Germinal center (tissue), 1 donor: ENCODE results near the gene ARHGEF6.

Experiments
- DNase-seq: peaks from one replicate; pipeline ENCODE4 v3.0.0; 2012; ENCODE audit warnings: mixed read lengths, low spot score

The ARHGEF6 gene

DNA sequence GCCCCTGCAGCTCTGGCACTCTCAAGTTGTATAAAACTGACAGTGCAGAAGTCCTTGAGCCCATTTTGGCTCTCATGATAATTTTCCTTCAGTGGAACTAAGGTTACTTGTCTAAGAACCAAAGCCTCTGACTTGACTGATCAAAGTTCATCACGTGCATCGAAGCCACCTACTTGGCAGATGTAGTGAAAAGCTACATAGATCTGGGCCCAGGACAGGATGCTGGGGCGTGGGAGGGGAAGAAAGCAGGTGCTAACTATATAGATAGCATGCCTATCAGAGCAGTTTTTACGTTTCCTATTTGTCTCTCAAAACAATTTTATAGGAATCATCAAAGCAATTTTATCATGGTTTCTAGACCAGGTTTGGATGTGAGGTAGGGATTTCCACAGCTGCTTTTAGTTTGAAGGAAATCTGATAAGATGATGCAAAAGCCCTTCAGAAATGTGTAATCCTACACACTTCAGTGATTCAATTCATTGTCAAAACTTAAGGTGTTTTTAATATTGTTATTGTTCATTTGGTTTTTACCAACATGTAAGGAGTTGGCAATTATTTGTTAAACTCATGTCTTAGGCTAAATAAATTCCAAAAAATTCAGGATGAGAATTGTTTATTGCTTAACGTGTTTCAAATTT, 134.0 kb downstream of the ARHGEF6 start:
- DNase-seq = no peak

DNA sequence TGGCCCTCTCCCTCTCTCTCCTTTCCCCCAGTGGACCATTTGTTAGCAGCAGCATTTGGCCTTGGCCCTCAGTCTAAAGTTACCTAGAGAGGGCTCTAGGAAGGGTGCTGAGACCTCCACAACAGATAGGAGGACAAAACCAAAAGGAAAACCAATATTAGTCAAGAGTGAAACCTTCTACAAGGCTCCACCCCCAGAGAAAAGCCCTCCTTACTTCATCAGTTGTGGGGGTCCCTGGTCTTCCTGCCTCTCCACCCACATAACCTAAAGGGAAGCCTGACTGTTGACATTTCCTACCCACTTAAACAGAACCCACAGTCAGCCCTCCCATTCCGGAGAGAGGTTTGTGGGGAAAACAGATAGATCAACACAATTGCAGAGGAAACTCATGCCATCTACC, 137.5 kb downstream of the ARHGEF6 start:
- DNase-seq = no peak

DNA sequence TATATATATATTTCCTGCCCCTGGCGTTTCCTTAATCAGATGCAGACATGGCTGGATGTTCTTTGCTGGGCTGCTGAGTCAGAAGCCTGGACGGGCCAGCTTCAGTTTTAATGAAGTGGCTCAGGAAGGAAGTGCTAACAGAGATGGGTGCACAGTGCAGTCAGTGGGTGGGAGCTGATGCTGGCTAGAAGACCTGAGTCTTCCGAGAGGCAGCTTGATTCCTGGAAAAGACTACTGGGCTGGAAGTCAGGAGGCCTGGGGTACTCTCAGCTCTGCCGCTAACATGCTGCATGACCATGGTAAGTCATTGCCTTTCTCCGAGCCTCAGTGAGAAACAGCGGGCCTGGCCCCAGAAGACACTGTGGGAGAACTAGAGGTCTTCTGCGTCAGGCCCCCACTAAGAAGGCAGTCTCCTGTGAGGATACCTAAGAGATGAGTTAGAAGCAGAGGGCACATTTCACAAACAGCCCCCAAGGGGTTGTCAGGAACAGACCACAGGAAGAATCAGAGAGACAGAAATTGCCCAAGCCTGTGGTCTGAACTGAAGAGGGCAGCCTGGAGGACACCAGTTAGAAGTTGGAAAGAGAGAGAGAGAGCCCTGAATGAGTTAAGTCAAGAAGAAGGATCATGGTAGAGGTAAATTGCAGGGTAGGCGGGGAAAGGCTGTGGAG, 141.1 kb downstream of the ARHGEF6 start:
- DNase-seq = no peak

DNA sequence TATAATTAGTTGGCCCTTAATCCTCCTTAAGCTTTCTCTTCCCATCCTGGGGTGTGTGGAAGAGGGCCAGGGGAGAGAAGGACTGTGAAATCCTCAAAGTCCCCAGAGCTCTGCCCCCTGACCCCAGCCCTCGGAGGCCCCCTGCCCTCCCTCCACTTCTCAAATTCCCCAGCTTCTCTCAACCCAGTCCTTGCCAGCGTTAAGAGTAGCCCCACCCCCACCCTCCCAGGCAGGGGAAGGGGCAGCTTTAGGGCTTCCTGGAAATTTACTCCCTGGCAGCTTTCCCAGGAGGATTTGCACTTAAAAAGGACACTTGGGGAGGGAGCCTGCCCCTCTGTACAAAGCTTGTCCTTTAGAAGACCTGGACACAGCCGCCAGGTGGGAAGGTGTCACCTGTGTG, 144.6 kb downstream of the ARHGEF6 start:
- DNase-seq = no peak

DNA sequence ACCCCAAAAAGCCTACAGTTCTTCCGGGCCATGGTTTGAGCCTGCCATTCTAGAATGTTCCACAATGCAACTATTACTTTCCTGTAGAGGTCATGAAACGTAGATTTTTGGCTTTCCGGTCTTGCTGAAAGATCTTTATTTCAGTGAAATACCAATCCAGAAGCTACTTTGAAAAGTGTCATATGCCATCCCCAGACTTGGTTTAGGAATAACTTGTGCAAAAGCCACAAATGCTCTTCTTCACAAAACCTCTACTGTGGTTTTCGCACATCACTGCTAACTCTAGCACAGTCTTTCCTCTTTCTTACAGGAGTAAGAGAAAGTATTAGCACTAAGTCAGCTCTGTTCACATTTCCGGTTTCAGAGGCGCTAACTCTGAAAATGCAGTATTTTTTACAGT, 145.5 kb downstream of the ARHGEF6 start:
- no peak for DNase-seq

DNA sequence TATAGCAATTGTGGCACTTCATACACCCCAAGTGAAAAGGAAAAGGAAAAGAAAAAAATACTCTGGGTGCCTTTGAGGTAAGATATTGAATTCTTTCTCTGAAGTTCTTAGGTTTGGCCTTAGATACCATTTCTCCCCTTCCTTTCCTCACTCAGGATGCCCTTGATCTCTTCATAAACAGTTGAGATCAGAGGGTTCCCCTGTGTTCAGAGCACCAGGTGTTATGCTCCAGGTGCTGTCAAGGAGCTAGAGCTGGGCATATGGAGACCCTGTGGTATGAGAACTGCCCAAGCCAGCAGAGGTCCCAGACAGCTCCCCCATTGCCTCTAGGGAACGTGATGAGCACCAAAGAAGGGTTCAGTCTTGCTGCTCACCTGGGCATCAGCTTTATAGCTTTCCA, 149.9 kb downstream of the ARHGEF6 start:
- no peak for DNase-seq

DNA sequence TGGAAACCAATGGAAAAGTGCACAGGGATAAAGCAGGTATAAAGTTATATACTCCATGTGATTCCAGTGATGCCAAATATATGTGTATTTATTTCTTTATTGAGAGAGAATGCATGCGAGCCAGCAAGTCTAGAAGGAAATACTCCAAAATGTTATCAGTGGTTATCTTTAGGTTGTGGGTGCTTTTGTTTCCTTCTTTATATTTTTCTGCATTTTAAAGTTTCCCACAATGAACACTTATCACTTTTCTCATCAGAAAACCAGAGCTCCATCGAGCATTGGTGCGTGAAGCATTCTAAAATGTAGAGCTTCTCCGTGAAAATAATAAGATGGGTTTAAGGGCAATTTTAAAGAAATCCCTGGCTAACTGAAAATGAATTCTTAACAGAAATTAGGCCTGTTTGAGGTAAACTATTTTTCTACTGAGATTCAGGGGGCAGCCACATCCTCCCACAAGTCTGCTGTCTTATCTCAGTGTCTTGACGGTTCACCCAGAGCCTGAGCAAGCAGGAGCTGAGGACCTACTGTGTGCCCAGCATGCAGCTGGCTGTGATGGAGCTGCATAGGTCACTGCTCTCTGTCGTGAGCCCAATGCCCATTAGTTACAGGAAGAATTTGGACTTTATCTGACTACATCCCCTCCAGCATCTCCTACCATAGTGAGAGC, 151.5 kb downstream of the ARHGEF6 start:
- DNase-seq = no peak

DNA sequence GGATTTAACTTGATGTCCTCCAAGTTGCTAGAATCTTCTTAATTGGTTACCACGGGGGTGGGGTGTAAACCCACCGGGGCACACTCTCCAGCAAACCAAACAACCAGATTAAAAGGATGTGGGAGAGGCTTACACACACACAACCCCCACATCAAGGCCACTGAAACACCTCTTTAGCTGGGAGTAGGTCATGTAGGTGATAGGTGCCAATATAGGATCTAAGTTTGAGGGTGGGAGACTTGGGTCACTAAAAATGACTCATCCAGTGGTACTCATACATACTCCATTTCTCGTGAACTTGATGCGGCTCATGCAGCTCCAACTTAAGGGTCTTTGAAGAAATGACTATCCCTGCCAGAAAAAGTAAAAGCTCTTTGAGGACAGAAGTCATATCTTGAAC, 153.3 kb downstream of the ARHGEF6 start:
- no peak for DNase-seq

DNA sequence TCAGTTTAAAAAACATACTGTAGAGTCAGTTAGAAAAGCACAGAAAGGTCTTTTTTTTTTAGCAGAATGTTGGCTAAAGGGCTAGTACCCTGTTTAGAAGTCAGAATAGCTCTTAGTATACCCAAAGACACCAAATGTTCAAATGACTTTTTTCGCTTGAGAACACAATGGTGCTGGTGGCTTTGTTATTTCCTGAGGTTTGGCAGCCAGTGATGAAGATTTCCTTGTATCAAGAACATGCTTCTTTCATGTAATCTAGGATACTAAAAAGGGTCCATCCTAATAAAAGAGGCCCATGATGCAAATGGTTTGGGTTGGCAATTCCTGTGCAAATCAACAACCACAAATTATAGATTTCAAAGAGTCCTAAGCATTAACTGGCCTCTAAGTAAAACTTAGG, 153.8 kb downstream of the ARHGEF6 start:
- no peak for DNase-seq

DNA sequence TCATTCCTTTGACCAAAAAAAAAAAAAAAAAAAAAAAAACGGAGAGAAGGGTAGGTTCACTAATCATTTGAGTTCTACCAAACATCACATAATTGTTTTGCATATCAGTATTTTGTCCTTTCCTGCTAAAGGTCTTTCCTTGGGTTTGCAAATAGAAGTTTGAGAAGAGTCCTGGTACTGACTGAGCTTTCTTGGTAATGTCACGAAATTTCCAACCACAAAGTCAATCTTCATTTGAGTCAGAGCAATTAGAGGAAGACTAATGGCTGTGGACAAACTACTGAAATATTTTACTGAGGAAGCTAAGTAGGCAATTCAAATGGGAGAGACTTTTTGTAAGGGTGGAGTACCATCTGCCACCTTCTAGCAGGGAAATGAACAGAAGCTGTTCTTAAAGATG, 154.5 kb downstream of the ARHGEF6 start:
- no peak for DNase-seq

DNA sequence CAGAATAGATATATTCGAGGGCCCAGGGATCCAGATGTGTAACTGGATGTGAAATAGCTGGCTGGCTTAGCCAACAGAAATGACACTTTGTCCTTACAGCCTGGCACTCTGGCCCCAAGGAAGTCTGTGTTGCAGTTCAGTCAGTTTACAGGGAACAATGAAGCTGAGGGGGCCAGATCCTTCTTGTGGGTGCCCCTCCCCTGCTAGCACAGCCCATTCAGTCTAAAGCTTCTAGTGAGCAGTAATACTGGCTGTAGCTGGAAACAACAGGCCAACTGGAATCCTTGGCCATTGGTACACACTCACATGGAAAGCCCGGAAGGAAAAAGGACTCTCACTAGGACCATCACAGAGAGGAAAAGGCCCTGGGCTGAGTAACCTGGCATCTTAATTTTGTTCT, 155.5 kb downstream of the ARHGEF6 start:
- no peak for DNase-seq

DNA sequence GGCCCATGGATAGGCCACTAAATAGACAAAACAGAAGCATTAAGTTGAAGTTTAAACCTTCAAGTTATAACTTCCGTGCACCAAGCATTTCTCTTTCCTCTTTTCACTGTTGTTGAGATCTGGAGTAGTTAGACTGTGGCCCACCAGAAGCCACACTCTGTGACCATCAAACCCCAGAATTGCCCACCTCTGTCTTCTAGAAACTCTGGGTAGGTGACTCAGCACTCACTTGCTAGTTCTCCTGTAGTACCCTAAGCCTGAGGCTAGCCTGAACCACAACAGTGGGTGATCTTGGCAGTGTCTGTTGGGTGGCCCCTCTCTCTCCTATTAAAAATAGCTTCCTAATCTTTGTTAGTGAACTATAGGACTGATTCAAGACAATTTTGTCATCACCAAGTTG, 157.3 kb downstream of the ARHGEF6 start:
- no peak for DNase-seq

DNA sequence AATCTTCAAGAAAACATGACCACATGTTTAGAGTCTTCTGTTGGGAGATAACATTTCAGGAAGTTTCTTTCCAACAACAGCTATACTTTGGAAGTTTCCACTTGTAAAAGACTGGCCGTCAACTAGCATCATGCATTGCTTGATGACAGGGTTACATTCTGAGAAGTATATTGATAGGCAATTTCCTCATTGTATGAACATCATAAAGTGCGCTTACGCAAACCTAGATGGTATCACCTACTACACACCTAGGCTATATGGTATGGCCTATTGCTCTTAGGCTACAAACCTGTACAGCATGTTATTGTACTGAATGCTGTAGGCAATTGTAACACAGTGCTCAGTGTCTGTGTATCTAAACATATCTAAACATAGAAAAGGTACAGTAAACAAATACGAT, 158.2 kb downstream of the ARHGEF6 start:
- DNase-seq = no peak

DNA sequence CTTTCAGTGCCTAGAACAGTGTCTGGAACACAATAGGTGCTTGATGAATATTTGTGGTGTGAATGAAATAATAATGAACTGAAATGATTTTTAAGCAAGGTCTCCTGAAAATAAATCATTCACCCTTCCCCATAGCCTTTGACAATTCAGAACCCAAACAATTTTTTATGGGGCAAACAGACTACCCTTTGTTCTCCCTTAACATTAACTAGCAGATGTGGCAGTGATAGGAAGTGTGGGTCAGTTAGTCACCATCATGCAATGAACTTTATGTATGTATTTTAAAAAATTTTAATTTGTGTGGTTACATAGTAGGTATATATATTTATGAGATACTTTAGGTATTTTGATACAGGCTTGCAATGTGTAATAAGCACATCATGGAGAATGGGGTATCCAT, 160.0 kb downstream of the ARHGEF6 start:
- no peak for DNase-seq

DNA sequence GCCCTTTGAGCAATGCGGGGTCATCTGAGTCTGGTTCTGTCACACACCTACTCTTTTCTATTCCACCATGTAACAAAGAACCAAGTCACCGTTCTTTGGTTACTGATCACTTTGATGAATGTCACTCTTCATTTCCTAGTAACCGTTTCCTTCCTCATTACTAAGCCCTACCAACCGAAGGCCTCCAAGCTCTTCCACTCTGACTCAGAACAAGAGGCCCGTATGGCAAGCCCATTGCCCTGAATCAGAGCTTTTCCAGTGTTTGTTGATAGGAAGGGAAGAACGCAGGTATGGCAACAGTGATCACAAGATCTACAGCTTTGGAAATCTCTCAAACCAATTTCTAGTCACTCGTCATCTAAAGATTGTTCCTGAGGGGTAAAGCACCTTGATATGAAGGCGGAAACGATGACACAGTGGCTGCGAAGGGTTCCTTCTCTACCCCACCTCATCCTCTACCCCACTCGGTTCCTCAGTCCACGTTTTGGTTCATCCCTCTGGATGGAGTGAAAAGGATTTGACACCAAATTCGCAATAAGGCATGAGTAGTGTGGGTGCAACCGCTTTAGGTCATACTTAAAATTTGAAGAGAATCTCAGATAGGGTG, 160.7 kb downstream of the ARHGEF6 start:
- DNase-seq = no peak

DNA sequence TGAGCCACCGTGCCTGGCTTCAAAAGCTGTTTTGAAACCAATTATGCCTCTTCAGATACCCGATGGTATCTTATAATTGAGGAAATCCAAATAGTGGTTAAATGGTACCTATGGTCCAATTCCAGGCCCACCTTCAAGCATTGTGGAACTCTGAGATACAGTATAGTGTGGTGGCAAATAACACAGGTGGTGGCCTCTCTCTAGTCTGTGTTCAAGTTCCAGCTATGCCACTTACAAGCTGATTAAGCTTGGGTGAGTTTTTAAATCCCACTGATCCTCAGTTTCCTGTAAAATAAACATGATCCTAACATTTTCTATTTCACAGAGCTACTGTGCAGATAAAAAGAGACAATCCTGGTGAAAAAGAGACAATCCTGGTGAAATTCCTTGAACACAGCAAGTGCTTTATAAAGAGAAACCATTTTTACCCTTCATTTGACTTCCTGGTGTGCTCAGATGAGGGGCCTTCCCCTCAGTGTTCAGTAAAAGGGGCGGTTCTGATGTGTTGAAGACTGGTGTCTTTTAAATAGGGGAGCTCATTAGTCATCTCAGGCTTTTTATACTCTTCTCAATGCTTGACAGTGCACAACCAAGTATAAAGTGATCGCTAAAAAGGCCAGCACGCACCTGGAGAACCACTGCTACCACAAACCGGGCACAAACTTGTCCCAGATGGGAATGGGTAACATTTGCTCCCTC, 163.6 kb downstream of the ARHGEF6 start:
- peak; percentile 17 for DNase-seq
